ENCODE data around the gene FGD5. TPM values are rescaled to one million over a fixed set of nuclear protein-coding genes. Genes with fewer than 3 reads are reported as not detected.
"Not testable (repeated sequence)": the region's sequence is repeated elsewhere in the genome, so short reads cannot be mapped to it uniquely, and the experiment has no call there.

The FGD5 gene
- total RNA-seq, 1 donor from 2014 or later = 112 TPM

DNA sequence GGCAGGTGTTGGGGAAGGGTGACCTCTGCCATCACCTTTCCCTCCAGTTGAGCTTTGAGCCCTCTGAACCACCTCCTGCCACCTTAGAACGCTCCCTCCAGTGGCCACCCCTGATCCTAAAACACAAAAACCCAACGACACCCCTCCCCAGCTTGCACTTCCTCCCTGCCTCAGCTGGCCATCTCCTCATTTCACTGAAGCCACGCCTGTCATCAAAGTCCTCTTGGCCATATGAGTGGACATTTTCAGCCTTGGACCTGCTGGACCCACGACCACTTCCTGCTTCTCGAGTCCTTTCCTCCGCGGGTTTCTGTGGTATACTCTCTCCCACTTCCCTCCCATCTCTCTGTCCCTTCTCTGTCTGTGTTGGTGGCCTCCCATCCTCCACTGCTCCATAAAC, 80.2 kb downstream of the FGD5 start:
- H3K27ac ChIP-seq = no peak overlapping the region
- no peaks in the 10 kb centered on the region for H3K27me3 ChIP-seq
- H3K9me3 ChIP-seq = no peaks in the 10 kb centered on the region
- H3K4me3 ChIP-seq = no peak overlapping the region
- TF ChIP-seq, protein P1, sequence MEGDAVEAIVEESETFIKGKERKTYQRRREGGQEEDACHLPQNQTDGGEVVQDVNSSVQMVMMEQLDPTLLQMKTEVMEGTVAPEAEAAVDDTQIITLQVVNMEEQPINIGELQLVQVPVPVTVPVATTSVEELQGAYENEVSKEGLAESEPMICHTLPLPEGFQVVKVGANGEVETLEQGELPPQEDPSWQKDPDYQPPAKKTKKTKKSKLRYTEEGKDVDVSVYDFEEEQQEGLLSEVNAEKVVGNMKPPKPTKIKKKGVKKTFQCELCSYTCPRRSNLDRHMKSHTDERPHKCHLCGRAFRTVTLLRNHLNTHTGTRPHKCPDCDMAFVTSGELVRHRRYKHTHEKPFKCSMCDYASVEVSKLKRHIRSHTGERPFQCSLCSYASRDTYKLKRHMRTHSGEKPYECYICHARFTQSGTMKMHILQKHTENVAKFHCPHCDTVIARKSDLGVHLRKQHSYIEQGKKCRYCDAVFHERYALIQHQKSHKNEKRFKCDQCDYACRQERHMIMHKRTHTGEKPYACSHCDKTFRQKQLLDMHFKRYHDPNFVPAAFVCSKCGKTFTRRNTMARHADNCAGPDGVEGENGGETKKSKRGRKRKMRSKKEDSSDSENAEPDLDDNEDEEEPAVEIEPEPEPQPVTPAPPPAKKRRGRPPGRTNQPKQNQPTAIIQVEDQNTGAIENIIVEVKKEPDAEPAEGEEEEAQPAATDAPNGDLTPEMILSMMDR (IDR thresholded peaks at IDR 0.05) = no peak
- peaks cover 4 to 7% of the 10 kb centered on the region in 2 donors for H3K36me3 ChIP-seq
- H3K4me1 ChIP-seq = no peaks in the 10 kb centered on the region
- DNase-seq (ENCODE audit: low spot score in 2 of 2) = no peak
- intact Hi-C loops (cut with DNase I) = no loop called here

DNA sequence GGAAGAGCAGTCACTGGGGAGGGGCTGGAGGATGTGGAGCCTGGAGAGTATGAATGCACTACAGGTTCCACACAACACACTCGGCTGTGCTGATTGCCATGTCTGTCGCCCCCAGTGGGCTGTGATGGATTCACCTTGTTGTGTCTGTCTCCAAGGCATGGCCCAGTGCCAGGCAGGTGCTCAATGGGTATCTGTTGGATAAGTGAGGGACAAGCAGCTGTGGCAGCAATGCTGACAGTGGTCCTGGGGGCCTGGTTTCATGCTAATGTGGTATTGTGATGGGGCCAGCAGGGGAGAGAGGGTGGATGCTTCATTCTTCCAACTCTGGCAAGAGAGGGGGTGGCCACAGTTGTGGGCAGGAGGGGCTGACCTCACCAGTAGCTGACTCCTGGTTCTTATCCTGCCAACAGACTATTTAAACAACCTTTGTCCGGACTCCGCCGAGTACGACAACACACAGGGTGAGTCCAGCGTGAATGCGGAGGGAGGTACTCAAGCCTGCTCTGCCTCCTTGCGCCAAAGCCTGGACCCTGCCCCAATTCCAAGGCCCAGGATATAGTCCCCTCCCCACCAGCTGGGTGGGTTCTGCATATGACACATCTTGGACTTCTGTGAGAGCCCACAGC, 81.3 kb downstream of the FGD5 start:
- intact Hi-C loops (cut with DNase I) = no loop called here
- no peak for DNase-seq (ENCODE audit: low spot score in 2 of 2)
- no peaks in the 10 kb centered on the region for H3K27me3 ChIP-seq
- H3K36me3 ChIP-seq = peaks cover 4 to 7% of the 10 kb centered on the region in 2 donors
- TF ChIP-seq, protein P1 (IDR thresholded peaks at IDR 0.05) = no peak
- no peaks in the 10 kb centered on the region for H3K9me3 ChIP-seq
- no peak overlapping the region for H3K4me3 ChIP-seq
- H3K4me1 ChIP-seq = no peaks in the 10 kb centered on the region
- no peak overlapping the region for H3K27ac ChIP-seq

DNA sequence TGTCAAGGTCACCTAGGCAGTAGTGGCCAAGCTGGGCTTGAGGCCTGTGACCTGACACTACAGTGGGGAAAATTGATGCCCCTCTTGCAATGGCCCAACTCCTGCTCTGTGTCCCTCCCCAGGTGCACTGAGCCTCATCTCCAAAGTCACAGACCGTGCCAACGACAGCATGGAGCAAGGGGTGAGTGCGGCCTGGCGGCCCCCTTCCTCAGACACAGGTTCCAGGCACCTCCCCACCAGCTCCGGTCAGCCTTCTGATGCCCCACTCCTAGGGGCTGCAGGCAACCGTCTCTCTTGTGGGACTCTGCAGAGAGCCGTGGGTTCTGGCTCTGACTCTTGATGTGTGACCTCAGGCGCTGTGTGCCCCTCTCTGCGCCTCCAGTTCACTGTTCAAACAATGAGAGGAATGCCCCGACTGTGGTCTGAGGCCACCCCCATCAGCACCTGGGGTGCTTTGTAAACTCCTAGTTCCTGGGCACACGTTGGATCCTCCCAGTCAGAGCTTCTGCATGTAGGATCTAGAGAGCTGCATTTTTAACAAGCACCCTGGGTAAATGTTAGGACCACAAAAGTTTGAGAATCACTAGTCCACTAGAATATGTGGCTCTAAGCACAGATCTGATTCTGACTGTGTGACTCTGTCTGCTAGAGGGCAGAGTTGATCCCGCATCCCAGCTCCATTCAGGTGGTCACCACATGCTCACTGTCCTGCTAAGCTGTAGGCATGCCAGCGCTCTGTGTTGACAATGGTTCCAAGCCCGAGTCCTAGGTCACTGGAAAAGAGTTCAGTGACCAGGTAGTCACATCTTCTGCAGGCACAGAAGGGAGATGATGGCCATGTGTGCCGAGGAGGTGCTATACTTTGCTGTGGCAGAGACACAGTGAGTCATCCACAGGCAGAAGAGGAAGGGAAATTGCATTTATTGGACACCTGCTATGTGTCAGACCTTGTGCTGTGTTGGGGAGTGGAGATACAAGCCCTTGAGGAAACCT, 82.4 kb downstream of the FGD5 start:
- no peaks in the 10 kb centered on the region for H3K4me1 ChIP-seq
- TF ChIP-seq, protein P1 (IDR thresholded peaks at IDR 0.05) = no peak
- no peaks in the 10 kb centered on the region for H3K9me3 ChIP-seq
- no peak for DNase-seq (ENCODE audit: low spot score in 2 of 2)
- H3K4me3 ChIP-seq = no peak overlapping the region
- no peaks in the 10 kb centered on the region for H3K27me3 ChIP-seq
- peaks cover 4 to 7% of the 10 kb centered on the region in 2 donors for H3K36me3 ChIP-seq
- no peak overlapping the region for H3K27ac ChIP-seq
- intact Hi-C loops (cut with DNase I) = no loop called here

DNA sequence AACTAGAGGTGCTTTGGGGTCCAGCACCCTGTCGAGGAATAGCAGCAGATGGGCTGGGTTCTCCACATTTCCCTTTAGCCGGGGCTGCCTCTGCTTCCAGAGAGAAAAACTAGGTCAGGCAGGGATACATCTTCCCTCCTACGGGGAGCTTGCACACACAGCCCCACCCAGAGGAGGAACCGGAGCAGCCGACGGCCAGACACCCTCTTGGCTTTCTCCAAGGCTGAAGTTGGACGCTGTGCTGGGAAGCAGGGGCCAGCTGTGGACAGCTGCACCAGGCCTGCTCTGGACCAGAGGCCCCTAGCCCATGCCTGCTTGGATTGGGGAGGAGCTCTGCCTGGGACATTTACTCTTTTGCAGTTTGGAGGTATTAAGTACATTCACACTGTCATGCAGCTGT, 84.0 kb downstream of the FGD5 start:
- no peak for DNase-seq (ENCODE audit: low spot score in 2 of 2)
- TF ChIP-seq, protein P1 (IDR thresholded peaks at IDR 0.05) = no peak
- intact Hi-C loops (cut with DNase I) = no loop called here
- Histone ChIP-seq H3K36me3 (peaks cover 3 to 7% of the 10 kb centered on the region in 2 donors), H3K4me1 (no peaks in the 10 kb centered on the region), H3K9me3 (no peaks in the 10 kb centered on the region), H3K4me3 (no peak overlapping the region), H3K27me3 (no peaks in the 10 kb centered on the region), H3K27ac (no peak overlapping the region)

DNA sequence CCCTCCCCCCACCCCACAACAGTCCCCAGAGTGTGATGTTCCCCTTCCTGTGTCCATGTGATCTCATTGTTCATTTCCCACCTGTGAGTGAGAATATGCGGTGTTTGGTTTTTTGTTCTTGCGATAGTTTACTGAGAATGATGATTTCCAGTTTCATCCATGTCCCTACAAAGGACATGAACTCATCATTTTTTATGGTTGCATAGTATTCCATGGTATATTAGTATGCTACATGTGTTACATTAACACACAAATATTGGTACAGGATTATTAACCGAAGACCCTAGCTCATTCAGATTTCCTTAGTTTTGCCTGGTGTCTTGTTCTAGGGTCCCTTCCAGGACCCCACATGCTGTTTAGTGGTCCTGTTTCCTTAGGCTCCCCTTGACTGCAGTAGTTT, 84.7 kb downstream of the FGD5 start:
- H3K36me3 ChIP-seq; DNase-seq (ENCODE audit: low spot score in 2 of 2); H3K4me1 ChIP-seq; intact Hi-C loops (cut with DNase I); H3K4me3 ChIP-seq; H3K27me3 ChIP-seq; H3K9me3 ChIP-seq; H3K27ac ChIP-seq: not testable (repeated sequence)

DNA sequence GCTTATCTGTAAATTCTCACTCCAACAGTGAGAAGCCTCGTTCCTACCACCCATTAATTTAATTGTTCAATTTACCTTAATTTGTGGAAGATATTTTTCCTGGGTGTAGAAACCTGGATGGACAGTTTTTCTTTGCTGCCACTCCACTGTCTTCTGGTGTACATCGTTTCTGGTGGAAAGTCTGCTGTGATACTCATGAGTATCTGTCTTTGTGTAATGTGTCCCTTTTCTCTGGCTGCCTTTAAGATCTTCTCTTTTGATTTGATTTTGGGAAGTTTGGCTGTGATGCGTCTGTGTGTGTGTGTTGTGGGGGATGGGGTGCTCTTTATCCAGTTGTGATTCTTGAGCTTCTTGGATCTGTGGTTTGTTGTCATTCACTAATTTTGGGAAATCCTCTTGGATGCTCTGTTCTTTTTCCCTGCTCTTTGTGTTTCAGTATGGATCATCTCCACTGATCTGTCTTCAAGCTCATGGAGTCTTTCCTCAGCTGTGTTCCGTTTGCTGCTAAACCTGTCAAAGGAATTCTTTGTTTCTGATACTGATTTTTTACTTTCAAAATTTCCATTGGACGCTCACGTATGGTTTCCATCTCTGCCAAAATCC, 86.4 kb downstream of the FGD5 start:
- Histone ChIP-seq H3K4me1 (no peaks in the 10 kb centered on the region), H3K27me3 (no peaks in the 10 kb centered on the region), H3K27ac (no peak overlapping the region), H3K9me3 (no peaks in the 10 kb centered on the region), H3K36me3 (no peaks in the 10 kb centered on the region), H3K4me3 (no peak overlapping the region)
- no peak for DNase-seq (ENCODE audit: low spot score in 2 of 2)
- intact Hi-C loops (cut with DNase I) = no loop called here
- TF ChIP-seq, protein P1 (IDR thresholded peaks at IDR 0.05) = no peak

Data from ascending aorta (tissue), 2 donors.